HG03280 (cell line): ENCODE measurements around the gene PRR30.

ENCODE experiments used
- ATAC-seq: cut with Tn5 transposase; IDR thresholded peaks from one replicate; pipeline ENCODE4 v1.9.1; 2021; ENCODE audit warnings: mild to moderate bottlenecking, moderate library complexity; ENCODE audit not compliant: unreplicated experiment

PRR30 gene

GRCh38 chr2:27100036-27100435 is 39.2 kb downstream of the PRR30 start:
- no peak for ATAC-seq

DNA sequence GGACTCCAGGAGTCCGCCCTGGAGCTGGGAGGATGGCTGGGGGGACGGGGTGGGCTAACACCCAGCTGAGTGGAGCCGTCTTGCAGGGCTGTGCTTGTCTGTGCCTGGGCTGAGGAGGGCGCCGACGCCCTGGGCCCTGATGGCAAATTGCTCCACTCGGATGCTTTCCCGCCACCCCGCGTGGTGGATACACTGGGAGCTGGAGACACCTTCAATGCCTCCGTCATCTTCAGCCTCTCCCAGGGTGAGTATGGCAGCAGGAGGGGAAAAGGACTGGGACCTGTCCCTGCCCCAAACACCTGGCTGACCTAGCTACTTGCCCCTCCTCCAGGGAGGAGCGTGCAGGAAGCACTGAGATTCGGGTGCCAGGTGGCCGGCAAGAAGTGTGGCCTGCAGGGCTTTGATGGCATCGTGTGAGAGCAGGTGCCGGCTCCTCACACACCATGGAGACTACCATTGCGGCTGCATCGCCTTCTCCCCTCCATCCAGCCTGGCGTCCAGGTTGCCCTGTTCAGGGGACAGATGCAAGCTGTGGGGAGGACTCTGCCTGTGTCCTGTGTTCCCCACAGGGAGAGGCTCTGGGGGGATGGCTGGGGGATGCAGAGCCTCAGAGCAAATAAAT is 39.8 kb downstream of the PRR30 start:
- ATAC-seq: no peak

DNA sequence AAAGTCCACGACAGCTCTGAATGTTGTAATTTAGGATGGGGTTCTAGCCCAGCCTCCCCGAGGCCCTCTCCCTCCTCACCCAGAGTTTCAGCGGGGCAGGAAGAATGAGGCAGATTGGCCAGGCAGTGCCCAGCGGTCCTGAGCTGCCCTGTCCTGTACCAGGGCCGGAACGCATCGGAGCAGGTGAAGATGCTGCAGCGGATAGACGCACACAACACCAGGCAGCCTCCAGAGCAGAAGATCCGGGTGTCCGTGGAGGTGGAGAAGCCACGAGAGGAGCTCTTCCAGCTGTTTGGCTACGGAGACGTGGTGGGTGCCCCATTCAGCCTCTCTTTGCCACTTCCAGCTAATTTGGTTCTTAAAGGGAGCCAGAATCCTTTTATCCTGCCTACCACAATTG is 41.9 kb downstream of the PRR30 start:
- ATAC-seq: no peak

- ATAC-seq: no peak
These were observed 42.4 kb downstream of the PRR30 start for GRCh38 chr2:27096748-27097297.

- ATAC-seq: no peak
These were observed 43.2 kb downstream of the PRR30 start for GRCh38 chr2:27095745-27096651.

GRCh38 chr2:27095427-27095744 is 43.8 kb downstream of the PRR30 start:
- ATAC-seq: no peak

GRCh38 chr2:27094353-27094984 is 44.7 kb downstream of the PRR30 start:
- ATAC-seq: no peak

- no peak for ATAC-seq
These were observed 45.5 kb downstream of the PRR30 start for GRCh38 chr2:27093430-27094352.

DNA sequence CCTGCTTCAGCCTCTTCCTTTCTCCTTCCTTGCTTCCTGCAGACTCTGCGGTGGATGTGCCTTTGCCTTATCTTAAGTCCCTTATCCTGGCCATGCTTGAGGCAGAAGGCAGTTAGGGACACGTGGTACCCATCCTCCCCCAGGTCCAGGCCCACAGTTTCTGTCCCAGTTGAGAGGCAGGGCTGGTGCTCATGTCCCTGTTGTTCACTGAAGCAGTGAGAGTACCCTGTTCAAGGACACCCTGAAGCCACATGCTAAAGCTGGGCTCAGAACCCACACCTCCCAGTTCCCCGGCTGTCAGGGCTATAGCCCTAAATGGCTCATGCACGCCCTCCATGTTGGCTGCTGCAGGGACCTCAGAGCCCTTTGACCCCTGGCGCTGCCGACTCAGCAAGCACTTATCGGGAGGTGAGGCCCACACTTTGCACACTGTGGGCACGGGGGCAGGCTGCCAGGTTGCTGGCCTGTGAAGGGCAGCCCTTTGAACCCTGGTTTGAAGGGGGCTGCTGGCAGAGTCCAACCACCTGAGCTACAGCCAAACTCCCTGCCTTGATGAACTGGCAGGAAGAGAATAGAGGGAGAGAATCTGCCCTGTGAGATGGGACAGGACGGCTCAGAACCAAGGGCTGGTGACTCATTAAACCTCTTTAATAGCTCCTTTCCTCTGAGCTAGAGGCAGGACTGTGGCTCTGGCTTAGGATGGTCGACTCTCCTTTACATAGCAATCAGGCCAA is 46.3 kb downstream of the PRR30 start:
- no peak for ATAC-seq

GRCh38 chr2:27091746-27092695 is 47.2 kb downstream of the PRR30 start:
- no peak for ATAC-seq

- ATAC-seq: no peak
These were observed 49.9 kb downstream of the PRR30 start for GRCh38 chr2:27089111-27089954.

DNA sequence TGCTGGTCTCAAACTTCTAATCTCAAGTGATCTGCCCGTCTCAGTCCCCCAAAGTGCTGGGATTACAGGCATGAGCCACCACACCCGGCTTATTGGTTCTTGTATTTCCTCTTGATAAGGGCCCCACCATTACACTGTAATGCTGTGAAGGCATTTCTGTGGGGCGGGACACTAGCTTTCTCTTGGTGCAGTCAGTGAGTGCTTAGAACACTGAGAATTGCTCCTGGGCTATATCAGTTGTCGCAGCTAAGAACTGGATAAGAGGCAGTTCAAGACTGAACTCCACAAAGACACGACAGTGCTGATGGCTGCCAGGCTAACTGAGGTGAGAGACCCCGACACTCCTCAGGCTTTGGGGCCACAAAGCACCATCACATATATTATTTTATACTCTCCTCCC is 50.6 kb downstream of the PRR30 start:
- ATAC-seq: no peak

- ATAC-seq: no peak
These were observed 51.3 kb downstream of the PRR30 start for GRCh38 chr2:27087823-27088410.
